K562 (cell line): ENCODE results near the gene HSPA2. TPM values are rescaled to one million over a fixed set of nuclear protein-coding genes. Genes with fewer than 3 reads are reported as not detected.
A peak's percentile ranks its signal among the peaks of the same experiment; 100 is the strongest.

Experiments
- FOXM1 ChIP-seq, 2 experiments: fragments of 450-650 bp in 1 of 2; sonication (generic) in 1 of 2; formaldehyde crosslinking in 1 of 2; IDR thresholded peaks; 2 replicates each; pipeline versions ENCODE4 v1.6.1 to v1.9.0; 2017 to 2022; ENCODE audit warnings: low read depth in 2 of 2, mild to moderate bottlenecking in 2 of 2, missing genetic modification reagents in 1 of 2, moderate library complexity in 1 of 2
- HNRNPL ChIP-seq: fragments of 200-400 bp; formaldehyde crosslinking; IDR thresholded peaks from 2 replicates; pipeline ENCODE4 v1.6.1; 2017; ENCODE audit warnings: low read depth, mild to moderate bottlenecking, low read length
- L3MBTL2 ChIP-seq: fragments of 450-650 bp; IDR thresholded peaks from 2 replicates; pipeline ENCODE4 v1.6.1; 2016; ENCODE audit warnings: mild to moderate bottlenecking, moderate library complexity
- MYC ChIP-seq, 2 experiments: fragments of 250-450 bp in 1 of 2; sonication (Bioruptor Pico) in 1 of 2; IDR thresholded peaks; 2 replicates each; pipeline versions ENCODE4 v1.5.1 to v1.6.1; 2012 to 2021; ENCODE audit warnings: low read depth in 2 of 2, borderline replicate concordance in 1 of 2, improper control_type of control experiment in 1 of 2, low read length in 1 of 2, mild to moderate bottlenecking in 1 of 2, moderate library complexity in 1 of 2
- NELFE ChIP-seq: IDR thresholded peaks from 2 replicates; pipeline ENCODE4 v1.6.1; 2011; ENCODE audit warnings: mild to moderate bottlenecking; ENCODE audit not compliant: insufficient read depth, insufficient read length
- POLR2AphosphoS2 ChIP-seq: IDR thresholded peaks from 2 replicates; pipeline ENCODE4 v1.6.1; 2012; ENCODE audit warnings: low read length, improper control_type of control experiment
- POLR2H ChIP-seq: IDR thresholded peaks from 2 replicates; pipeline ENCODE4 v1.6.1; 2016; ENCODE audit warnings: missing genetic modification characterization, low read depth, mild to moderate bottlenecking, control low read depth, missing compliant biosample characterization, moderate library complexity
- SIX5 ChIP-seq, 2 experiments: IDR thresholded peaks; 2 replicates each; pipeline ENCODE4 v1.6.1; 2011; ENCODE audit warnings: low read length in 2 of 2, borderline replicate concordance in 1 of 2, low read depth in 1 of 2, mild to moderate bottlenecking in 1 of 2, moderate library complexity in 1 of 2; ENCODE audit not compliant: insufficient read depth in 1 of 2
- SREBF2 ChIP-seq: sonication (generic); formaldehyde crosslinking; IDR thresholded peaks from 2 replicates; pipeline ENCODE4 v1.4.0; 2020; ENCODE audit warnings: mild to moderate bottlenecking, missing genetic modification reagents
- VEZF1 ChIP-seq: fragments of 200-800 bp; sonication (Bioruptor generic); IDR thresholded peaks from 2 replicates; pipeline ENCODE4 v1.6.1; 2017; ENCODE audit warnings: missing genetic modification characterization, missing compliant biosample characterization
- ZBTB17 ChIP-seq: fragments of 450-650 bp; formaldehyde crosslinking; IDR thresholded peaks from 2 replicates; pipeline ENCODE4 v1.4.0; 2020; ENCODE audit warnings: mild to moderate bottlenecking
- ZNF143 ChIP-seq: sonication (generic); formaldehyde crosslinking; IDR thresholded peaks from 2 replicates; pipeline ENCODE4 v1.9.0; 2022; ENCODE audit warnings: mild to moderate bottlenecking, missing genetic modification reagents
- polyA plus RNA-seq, 8 experiments: library from polyadenylated mRNA; depleted of rRNA in 4 of 8; stranded (reverse) in 5 of 8; unstranded in 3 of 8; fragments of >200 nt; fragmentation: Nextera tagmentation in 2 of 8; fragmentation: Illumina TruSeq in 1 of 8; extraction: Ambion mirVana in 2 of 8; extraction: Trizol in 1 of 8; gene quantifications; 2 replicates each; pipeline versions ENCODE4 v1.2.1 to v1.2.3, GENCODE V29; 2011 to 2014; ENCODE audit warnings: inconsistent platforms in 1 of 8, missing spikeins in 1 of 8
- total RNA-seq, 7 experiments: library from RNA; depleted of rRNA in 6 of 7; stranded (reverse); fragments of >200 nt in 6 of 7; fragmentation: Illumina TruSeq in 2 of 7; extraction: Trizol in 2 of 7; gene quantifications; 2 replicates each; pipeline versions ENCODE4 v1.2.1 to v1.2.3, GENCODE V29; 2011 to 2021; ENCODE audit warnings: low replicate concordance in 1 of 7
- TF ChIP-seq, protein P1 (sequence below), 2 experiments: IDR thresholded peaks in 1 of 2; conservative IDR thresholded peaks in 1 of 2; 2 replicates each; pipeline ENCODE4 v1.6.1; 2016; ENCODE audit warnings: low read depth in 2 of 2, mild to moderate bottlenecking in 1 of 2, missing compliant biosample characterization in 1 of 2, missing genetic modification characterization in 1 of 2, moderate library complexity in 1 of 2
- TF ChIP-seq, protein P2 (sequence below): fragments of 450-650 bp; IDR thresholded peaks from 2 replicates; pipeline ENCODE4 v1.6.1; 2017; ENCODE audit warnings: antibody characterized with exemption, mild to moderate bottlenecking

The HSPA2 gene
- total and polyA plus RNA-seq, 9 of the 15 experiments (the other 6 are each of a cell fraction or from before 2014, with no cell fraction given): not detected

DNA sequence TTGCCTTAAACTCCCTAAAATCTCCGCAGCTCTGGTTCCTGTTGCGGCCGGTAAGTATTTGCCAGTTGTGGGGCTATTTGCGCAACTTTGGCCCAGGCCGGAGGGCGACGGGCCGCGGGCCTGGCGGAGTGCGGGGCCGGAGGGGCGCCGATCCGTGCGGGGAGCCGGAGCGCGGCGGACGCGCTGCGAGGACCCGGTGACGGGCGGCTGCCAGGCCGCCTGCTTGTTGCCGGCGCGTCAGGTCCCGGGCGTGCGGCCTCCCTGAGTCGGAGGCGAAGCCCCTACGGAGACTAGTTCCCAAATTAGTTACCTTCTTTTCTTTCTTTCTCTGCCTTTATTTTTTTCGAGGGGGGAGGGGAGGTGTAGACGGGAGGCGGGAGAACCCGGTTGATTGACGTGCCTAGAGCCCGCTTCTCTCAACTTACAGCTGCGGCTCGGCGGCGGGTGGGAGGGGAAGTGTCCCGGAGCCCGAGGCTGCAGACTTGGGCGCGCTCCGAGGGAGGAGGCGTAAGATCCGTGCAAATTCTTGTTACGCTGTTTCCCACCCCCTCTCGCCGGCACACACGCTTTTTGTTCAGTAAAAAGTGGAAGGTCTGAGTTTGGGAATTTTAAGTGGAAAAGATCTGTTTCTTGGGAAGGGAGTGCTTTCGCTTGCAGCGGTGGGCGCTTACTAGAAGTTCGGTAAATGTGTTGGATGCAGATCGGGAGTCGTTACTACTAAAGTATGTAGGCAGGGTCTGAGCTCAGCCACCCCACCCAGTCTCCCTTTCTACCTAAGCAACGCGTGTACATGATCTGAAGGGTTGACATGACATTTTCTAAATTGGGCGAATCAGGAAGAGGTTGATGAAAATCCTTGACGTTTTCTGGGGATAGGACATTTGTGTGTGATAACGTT, 35.4 kb upstream of the HSPA2 start (continued):
- 0 out of 2 replicates have a peak, but pooled peaks have one; percentile 12 for TF ChIP-seq MYC (IDR thresholded peaks at IDR 0.05; ENCODE audit: low read depth, low read length)
- TF ChIP-seq MYC (CRISPR knock-in tag; IDR thresholded peaks at IDR 0.05; ENCODE audit: borderline replicate concordance, low read depth): no peak
- TF ChIP-seq SREBF2 (CRISPR knock-in tag): no peak
- peak; percentile 87 for TF ChIP-seq L3MBTL2
- TF ChIP-seq, protein P1, sequence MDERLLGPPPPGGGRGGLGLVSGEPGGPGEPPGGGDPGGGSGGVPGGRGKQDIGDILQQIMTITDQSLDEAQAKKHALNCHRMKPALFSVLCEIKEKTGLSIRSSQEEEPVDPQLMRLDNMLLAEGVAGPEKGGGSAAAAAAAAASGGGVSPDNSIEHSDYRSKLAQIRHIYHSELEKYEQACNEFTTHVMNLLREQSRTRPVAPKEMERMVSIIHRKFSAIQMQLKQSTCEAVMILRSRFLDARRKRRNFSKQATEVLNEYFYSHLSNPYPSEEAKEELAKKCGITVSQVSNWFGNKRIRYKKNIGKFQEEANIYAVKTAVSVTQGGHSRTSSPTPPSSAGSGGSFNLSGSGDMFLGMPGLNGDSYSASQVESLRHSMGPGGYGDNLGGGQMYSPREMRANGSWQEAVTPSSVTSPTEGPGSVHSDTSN (CRISPR knock-in tag; IDR thresholded peaks at IDR 0.05; ENCODE audit: low read depth): peak; percentile 89
- TF ChIP-seq, protein P1 (tag; conservative IDR thresholded peaks at IDR 0.05; ENCODE audit: low read depth): peak; percentile 96
- TF ChIP-seq, protein P2, sequence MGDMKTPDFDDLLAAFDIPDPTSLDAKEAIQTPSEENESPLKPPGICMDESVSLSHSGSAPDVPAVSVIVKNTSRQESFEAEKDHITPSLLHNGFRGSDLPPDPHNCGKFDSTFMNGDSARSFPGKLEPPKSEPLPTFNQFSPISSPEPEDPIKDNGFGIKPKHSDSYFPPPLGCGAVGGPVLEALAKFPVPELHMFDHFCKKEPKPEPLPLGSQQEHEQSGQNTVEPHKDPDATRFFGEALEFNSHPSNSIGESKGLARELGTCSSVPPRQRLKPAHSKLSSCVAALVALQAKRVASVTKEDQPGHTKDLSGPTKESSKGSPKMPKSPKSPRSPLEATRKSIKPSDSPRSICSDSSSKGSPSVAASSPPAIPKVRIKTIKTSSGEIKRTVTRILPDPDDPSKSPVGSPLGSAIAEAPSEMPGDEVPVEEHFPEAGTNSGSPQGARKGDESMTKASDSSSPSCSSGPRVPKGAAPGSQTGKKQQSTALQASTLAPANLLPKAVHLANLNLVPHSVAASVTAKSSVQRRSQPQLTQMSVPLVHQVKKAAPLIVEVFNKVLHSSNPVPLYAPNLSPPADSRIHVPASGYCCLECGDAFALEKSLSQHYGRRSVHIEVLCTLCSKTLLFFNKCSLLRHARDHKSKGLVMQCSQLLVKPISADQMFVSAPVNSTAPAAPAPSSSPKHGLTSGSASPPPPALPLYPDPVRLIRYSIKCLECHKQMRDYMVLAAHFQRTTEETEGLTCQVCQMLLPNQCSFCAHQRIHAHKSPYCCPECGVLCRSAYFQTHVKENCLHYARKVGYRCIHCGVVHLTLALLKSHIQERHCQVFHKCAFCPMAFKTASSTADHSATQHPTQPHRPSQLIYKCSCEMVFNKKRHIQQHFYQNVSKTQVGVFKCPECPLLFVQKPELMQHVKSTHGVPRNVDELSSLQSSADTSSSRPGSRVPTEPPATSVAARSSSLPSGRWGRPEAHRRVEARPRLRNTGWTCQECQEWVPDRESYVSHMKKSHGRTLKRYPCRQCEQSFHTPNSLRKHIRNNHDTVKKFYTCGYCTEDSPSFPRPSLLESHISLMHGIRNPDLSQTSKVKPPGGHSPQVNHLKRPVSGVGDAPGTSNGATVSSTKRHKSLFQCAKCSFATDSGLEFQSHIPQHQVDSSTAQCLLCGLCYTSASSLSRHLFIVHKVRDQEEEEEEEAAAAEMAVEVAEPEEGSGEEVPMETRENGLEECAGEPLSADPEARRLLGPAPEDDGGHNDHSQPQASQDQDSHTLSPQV: 0 out of 2 replicates have a peak, but pooled peaks have one; percentile 50
- no peak for TF ChIP-seq NELFE
- TF ChIP-seq ZNF143: no peak
- 0 out of 2 replicates have a peak, but pooled peaks have one; percentile 23 for TF ChIP-seq POLR2H (tag)
- no peak for TF ChIP-seq ZBTB17 (CRISPR knock-in tag)
- no peak for TF ChIP-seq POLR2AphosphoS2
- peak; percentile 10; the same call in 1 of the 2 replicates for TF ChIP-seq HNRNPL
- peak; percentile 69; the same call in 1 of the 2 replicates for TF ChIP-seq VEZF1 (CRISPR knock-in tag)
- TF ChIP-seq SIX5 (IDR thresholded peaks at IDR 0.05; ENCODE audit: borderline replicate concordance in 1 of 2, insufficient read depth in 1 of 2, low read depth in 1 of 2, low read length in 2 of 2): no peak
- no peak for TF ChIP-seq FOXM1 (IDR thresholded peaks at IDR 0.05; ENCODE audit: low read depth)
- TF ChIP-seq FOXM1 (CRISPR knock-in tag; IDR thresholded peaks at IDR 0.05; ENCODE audit: low read depth): no peak
